ENCODE results near the gene USP6NL.

DNA sequence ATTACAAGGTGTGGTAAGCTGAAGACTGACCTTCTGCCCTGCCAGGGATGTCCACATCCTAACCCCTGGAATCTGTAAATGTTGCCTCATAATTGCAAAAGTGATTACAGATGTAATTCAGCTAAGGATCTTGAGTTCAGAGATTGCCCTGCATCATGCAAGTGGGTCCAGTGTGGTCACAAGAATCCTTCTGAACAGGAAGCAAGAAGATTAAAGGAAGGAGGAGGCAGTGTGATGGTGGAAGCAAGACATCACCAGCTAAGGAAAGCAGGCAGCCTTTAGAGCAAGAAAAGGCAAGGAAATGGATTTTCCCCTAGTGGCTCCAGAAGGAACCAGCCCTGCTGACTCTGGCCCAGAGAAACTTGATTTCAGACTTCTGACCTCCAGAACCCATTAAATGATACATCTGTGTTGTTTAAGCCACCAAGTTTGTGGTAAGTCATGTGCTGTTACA lies 78.1 kb downstream of the USP6NL start:
- TF ChIP-seq, protein P1, sequence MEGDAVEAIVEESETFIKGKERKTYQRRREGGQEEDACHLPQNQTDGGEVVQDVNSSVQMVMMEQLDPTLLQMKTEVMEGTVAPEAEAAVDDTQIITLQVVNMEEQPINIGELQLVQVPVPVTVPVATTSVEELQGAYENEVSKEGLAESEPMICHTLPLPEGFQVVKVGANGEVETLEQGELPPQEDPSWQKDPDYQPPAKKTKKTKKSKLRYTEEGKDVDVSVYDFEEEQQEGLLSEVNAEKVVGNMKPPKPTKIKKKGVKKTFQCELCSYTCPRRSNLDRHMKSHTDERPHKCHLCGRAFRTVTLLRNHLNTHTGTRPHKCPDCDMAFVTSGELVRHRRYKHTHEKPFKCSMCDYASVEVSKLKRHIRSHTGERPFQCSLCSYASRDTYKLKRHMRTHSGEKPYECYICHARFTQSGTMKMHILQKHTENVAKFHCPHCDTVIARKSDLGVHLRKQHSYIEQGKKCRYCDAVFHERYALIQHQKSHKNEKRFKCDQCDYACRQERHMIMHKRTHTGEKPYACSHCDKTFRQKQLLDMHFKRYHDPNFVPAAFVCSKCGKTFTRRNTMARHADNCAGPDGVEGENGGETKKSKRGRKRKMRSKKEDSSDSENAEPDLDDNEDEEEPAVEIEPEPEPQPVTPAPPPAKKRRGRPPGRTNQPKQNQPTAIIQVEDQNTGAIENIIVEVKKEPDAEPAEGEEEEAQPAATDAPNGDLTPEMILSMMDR (IDR thresholded peaks at IDR 0.05) = peak in 2 of 3 experiments; percentile 28 to 48
- no peak for TF ChIP-seq POLR2A (IDR thresholded peaks at IDR 0.05)

Measured in testis (tissue), 2 donors.